Stomach (tissue), 4 donors: ENCODE results near the gene RERG.

Experiments
- CTCF ChIP-seq, 7 experiments: fragments of 450-650 bp in 4 of 7; fragments of 200-600 bp in 3 of 7; sonication (generic) in 3 of 7; IDR thresholded peaks; one replicate each; pipeline ENCODE4 v1.5.1; 2016 to 2019; ENCODE audit warnings: antibody characterized with exemption in 7 of 7, control low read depth in 2 of 7, mild to moderate bottlenecking in 1 of 7
- EP300 ChIP-seq: sonication (generic); formaldehyde crosslinking; IDR thresholded peaks from one replicate; pipeline ENCODE4 v1.6.1; 2017; ENCODE audit warnings: antibody characterized with exemption
- POLR2A ChIP-seq, 4 donors: fragments of 450-650 bp; IDR thresholded peaks; one replicate each; pipeline ENCODE4 v1.6.1; 2016; ENCODE audit warnings: antibody characterized with exemption in 4 of 4, control low read depth in 2 of 4, mild to moderate bottlenecking in 1 of 4, moderate library complexity in 1 of 4
- POLR2AphosphoS5 ChIP-seq, 3 donors: sonication (generic); formaldehyde crosslinking; IDR thresholded peaks; one replicate each; pipeline ENCODE4 v1.6.1; 2016; ENCODE audit warnings: antibody characterized with exemption in 3 of 3

DNA sequence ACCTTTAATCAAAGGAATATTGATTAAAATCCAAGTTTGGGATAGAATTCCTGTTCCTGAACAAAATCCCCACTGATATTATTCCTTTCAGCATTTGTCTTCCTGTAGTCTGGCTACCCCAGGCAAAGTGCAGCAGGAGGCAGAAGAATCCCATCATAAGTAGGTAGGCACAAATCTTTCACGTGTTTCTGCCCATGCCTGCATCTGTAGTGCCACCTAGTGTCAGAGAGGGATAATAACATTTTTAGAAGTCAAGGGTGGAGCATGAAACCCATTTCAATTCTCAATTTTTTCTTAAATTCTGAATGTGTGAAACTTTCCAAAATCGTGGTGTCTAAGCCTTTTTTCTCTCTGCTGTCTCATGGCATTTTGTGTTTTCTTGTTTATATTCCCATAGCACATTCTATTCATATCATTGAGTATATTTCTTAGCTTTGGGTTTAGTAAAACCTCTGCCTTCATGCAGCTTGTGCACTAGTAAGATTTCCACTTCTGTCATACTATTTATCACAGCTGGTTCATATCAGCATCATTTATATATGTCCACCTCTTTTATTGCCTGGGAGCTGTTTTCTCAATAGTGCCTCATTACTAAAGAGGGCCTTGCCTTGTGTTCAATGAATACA is 47.8 kb upstream of the RERG start:
- TF ChIP-seq POLR2AphosphoS5 (IDR thresholded peaks at IDR 0.05) (peak in 1 of 3 donors; percentile 64), EP300 (no peak), CTCF (IDR thresholded peaks at IDR 0.05) (peak in 5 of 7 experiments; percentile 50 to 80 (median 75)), POLR2A (IDR thresholded peaks at IDR 0.05) (no peak)
